Activated CD4-positive, alpha-beta T cell treated with anti-CD3 and anti-CD28 coated beads, Interleukin-2, amount 50 U/mL, for 24 hours (primary cell): ENCODE data around the gene CCT8.
A peak's percentile ranks its signal among the peaks of the same experiment; 100 is the strongest.

Experiments used
- DNase-seq, 2 donors: peaks; one replicate each; pipeline ENCODE4 v3.0.0-alpha.2; 2020; ENCODE audit warnings: low read depth in 1 of 2, low spot score in 1 of 2

Gene CCT8

GRCh38 chr21:29073222-29074006, at the start of gene CCT8:
TSS of gene CCT8 (minus strand) at chr21:29073648. CDS start at chr21:29073590, 58 bp downstream.
- DNase-seq = peak; percentile 93 to 98

GRCh38 chr21:29121759-29122158, 48.3 kb upstream of the CCT8 start:
- DNase-seq = no peak

- DNase-seq = no peak
Observed at GRCh38 chr21:29117372-29117955, 44.0 kb upstream of the CCT8 start.

GRCh38 chr21:29115899-29116298, 42.5 kb upstream of the CCT8 start:
- DNase-seq = no peak

- DNase-seq = no peak
Observed at GRCh38 chr21:29114765-29115500, 41.5 kb upstream of the CCT8 start.

- no peak for DNase-seq
Observed at GRCh38 chr21:29105218-29105617, 31.8 kb upstream of the CCT8 start.

GRCh38 chr21:29104239-29104708, 30.8 kb upstream of the CCT8 start:
- DNase-seq = no peak

GRCh38 chr21:29102791-29103257, 29.4 kb upstream of the CCT8 start:
- DNase-seq = no peak

GRCh38 chr21:29098156-29098555, 24.7 kb upstream of the CCT8 start:
- DNase-seq = no peak

- no peak for DNase-seq
Observed at GRCh38 chr21:29096218-29097015, 23.0 kb upstream of the CCT8 start.

GRCh38 chr21:29092102-29092959, 18.9 kb upstream of the CCT8 start:
- no peak for DNase-seq

GRCh38 chr21:29091033-29091432, 17.6 kb upstream of the CCT8 start:
- DNase-seq = no peak

GRCh38 chr21:29085106-29085752, 11.8 kb upstream of the CCT8 start:
- DNase-seq = no peak

- no peak for DNase-seq
Observed at GRCh38 chr21:29084372-29084771, 10.9 kb upstream of the CCT8 start.

GRCh38 chr21:29083306-29083705, 9.9 kb upstream of the CCT8 start:
- no peak for DNase-seq

GRCh38 chr21:29082046-29082815, 8.8 kb upstream of the CCT8 start:
- DNase-seq = no peak

GRCh38 chr21:29080454-29080941, 7.0 kb upstream of the CCT8 start:
- no peak for DNase-seq

- DNase-seq = peak in 1 of 2 donors; percentile 30
Observed at GRCh38 chr21:29078869-29079767, 5.7 kb upstream of the CCT8 start.
